ENCODE results near the gene NANOG.
"Not testable (repeated sequence)": the region's sequence is repeated elsewhere in the genome, so short reads cannot be mapped to it uniquely, and the experiment has no call there.

NANOG gene

DNA sequence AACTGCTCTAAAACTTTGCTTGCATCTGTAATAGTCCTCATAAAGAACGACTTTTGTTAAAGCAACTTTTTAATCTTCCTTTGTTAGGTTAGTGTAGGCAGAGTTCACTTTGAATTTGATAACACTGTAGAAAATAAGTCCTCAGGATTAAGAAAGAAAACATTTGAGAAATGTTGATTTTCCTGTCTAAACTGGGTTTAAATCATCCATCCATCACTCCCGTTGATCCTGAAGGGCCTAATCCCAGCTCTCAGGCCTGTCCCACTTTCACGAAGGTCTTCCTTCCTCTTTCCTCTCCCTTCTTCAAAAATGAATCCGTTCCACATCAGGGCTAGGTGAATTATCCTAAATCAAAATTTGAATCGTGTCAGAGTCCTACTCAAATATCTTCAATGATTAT, 46.6 kb downstream of the NANOG start:
- TF ChIP-seq, protein P1, sequence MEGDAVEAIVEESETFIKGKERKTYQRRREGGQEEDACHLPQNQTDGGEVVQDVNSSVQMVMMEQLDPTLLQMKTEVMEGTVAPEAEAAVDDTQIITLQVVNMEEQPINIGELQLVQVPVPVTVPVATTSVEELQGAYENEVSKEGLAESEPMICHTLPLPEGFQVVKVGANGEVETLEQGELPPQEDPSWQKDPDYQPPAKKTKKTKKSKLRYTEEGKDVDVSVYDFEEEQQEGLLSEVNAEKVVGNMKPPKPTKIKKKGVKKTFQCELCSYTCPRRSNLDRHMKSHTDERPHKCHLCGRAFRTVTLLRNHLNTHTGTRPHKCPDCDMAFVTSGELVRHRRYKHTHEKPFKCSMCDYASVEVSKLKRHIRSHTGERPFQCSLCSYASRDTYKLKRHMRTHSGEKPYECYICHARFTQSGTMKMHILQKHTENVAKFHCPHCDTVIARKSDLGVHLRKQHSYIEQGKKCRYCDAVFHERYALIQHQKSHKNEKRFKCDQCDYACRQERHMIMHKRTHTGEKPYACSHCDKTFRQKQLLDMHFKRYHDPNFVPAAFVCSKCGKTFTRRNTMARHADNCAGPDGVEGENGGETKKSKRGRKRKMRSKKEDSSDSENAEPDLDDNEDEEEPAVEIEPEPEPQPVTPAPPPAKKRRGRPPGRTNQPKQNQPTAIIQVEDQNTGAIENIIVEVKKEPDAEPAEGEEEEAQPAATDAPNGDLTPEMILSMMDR (IDR thresholded peaks at IDR 0.05; ENCODE audit: low read depth, low read length, missing control alignments) = no peak
- H3K4me3 ChIP-seq (replicated peaks; ENCODE audit: low read depth, low read length) = no peak overlapping the region
- DNase-seq (ENCODE audit: extremely low read depth, low read depth) = no peak

DNA sequence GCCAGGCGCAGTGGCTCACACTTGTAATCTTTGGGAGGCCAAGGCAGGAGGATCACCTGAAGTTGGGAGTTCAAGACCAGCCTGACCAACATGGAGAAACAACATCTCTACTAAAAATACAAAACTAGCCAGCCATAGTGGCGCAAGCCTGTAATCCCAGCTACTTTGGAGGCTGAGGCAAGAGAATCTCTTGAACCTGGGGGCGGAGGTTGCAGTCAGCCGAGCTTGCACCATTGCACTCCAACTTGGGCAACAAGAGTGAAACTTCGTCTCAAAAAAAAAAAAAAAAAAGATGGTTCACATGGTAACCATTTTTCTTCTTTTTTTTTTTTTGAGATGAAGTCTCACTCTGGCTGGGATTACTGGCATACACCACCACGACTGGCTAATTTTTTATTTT, 48.2 kb downstream of the NANOG start:
- DNase-seq (ENCODE audit: extremely low read depth, low read depth) = no peak
- no peak overlapping the region for H3K4me3 ChIP-seq (replicated peaks; ENCODE audit: low read depth, low read length)
- TF ChIP-seq, protein P1 (IDR thresholded peaks at IDR 0.05; ENCODE audit: low read depth, low read length, missing control alignments) = no peak

DNA sequence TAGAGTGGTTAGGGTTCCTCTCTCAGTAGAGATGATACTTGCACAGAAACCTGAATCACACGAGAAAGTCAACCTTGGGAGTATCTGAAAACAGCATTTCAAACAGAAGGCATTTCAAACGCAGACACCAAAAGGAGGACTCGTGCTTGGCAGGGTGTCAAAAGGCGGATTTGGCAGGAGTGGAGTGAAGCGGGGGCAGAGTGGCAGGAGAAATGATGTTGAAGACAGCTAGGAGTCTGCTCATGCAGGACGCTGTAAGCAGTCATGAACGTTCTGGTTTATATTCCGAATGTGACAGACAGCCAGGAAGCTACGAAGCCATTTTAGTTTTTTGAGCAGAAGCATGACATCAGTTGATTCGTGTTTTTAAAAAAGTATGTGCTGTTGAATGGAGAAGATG, 50.0 kb downstream of the NANOG start:
- DNase-seq (ENCODE audit: extremely low read depth, low read depth); H3K4me3 ChIP-seq (replicated peaks; ENCODE audit: low read depth, low read length): not testable (repeated sequence)

DNA sequence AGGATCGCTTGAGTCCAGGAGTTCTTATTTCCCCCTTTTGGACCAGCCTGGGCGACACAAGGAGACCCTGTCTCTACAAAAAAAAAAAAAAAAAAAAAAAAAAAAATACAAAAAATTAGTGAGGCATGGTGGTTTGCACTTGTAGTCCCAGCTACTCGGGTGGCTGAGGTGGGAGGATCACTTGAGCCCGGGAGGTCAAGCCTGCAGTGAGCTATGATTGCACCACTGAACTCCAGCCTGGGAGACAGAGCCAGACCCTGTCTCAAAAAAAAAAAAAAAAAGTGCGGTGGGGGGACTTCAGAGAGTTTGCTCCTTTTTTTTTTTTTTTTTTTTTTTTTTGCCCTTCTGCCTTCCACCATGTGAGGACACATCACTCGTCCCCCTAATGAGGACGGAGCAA, 50.6 kb downstream of the NANOG start:
- not testable (repeated sequence) for DNase-seq (ENCODE audit: extremely low read depth, low read depth); H3K4me3 ChIP-seq (replicated peaks; ENCODE audit: low read depth, low read length)

DNA sequence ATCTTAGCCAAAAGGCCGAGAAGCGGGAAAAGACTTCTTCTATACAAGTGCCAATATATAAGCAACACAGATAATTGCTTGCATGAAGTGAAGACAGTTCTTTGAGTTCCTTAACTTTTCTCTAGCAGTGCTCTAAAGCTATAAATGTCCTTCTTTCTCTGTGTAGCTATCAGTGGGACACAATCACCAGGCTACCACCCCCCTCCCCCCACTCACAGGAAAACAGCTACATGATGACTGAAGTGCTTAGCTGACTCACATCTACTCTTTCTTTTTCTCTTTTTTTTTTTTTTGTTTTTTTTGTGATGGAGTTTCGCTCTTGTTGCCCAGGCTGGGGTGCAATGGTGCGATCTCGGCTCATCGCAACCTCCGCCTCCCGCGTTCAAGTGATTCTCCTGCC, 53.2 kb downstream of the NANOG start:
- DNase-seq (ENCODE audit: extremely low read depth, low read depth) = not testable (repeated sequence)

DNA sequence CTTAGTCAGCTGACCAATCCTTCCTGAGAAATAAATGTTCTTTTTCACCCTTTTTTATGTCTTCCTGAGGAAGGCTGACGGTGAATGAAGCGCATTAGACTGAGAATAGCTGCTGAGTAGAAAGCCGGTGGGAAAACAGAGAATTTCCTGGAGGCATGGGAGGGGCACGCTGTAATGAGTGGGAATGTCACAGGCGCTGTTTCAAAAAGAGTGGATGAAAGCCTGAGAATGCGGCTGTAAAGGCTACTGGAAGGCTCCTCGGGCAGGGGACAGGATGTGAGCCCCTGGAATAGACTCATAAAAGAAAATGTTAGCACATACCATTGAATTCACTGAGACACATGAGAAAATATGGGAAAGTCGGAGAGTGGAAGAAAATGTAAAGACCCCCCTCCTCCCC, 53.9 kb downstream of the NANOG start:
- not testable (repeated sequence) for H3K4me3 ChIP-seq (replicated peaks; ENCODE audit: low read depth, low read length); DNase-seq (ENCODE audit: extremely low read depth, low read depth)

More for the DNA sequence above, 53.2 kb downstream of the NANOG start:
- not testable (repeated sequence) for H3K4me3 ChIP-seq (replicated peaks; ENCODE audit: low read depth, low read length)

DNA sequence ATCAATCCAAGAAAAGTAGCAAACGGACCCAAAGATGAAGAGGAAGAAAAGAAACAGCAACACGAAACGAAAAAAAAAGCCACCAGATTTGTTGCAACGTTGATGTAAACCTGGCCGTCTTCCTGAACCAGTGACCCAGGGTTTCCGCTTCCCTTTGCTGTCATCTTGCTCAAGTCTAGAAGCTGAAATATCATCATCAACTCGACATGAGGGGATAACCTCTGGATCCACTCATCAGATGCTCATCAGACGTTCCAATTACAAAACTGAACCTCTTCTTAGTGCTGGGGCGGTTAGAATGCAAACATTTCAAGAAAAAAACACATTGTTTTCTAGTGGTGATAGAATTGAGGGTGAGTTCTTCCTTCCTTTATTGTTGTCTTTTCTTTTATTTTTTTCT, 54.4 kb downstream of the NANOG start:
- not testable (repeated sequence) for DNase-seq (ENCODE audit: extremely low read depth, low read depth); H3K4me3 ChIP-seq (replicated peaks; ENCODE audit: low read depth, low read length)

DNA sequence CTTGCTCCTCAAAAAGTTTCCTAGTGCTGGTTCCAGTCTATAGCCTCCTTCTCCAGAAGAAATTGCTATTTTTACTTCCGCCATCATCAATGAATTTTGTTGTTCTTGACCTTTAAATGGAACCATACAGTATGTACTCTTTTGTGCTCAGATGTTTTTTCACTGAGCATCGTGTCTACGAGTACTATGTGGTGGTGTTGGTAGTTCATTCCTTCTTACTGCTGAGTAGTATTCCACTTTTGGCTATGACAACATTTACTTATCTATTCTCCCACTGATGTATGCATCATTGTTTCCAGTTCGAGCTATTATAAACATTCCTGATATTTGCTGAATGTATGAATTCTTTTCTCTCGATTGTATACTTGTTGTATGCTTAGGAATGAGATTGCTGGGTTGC, 54.9 kb downstream of the NANOG start:
- H3K4me3 ChIP-seq (replicated peaks; ENCODE audit: low read depth, low read length) = no peak overlapping the region
- TF ChIP-seq, protein P1 (IDR thresholded peaks at IDR 0.05; ENCODE audit: low read depth, low read length, missing control alignments) = no peak
- no peak for DNase-seq (ENCODE audit: extremely low read depth, low read depth)

DNA sequence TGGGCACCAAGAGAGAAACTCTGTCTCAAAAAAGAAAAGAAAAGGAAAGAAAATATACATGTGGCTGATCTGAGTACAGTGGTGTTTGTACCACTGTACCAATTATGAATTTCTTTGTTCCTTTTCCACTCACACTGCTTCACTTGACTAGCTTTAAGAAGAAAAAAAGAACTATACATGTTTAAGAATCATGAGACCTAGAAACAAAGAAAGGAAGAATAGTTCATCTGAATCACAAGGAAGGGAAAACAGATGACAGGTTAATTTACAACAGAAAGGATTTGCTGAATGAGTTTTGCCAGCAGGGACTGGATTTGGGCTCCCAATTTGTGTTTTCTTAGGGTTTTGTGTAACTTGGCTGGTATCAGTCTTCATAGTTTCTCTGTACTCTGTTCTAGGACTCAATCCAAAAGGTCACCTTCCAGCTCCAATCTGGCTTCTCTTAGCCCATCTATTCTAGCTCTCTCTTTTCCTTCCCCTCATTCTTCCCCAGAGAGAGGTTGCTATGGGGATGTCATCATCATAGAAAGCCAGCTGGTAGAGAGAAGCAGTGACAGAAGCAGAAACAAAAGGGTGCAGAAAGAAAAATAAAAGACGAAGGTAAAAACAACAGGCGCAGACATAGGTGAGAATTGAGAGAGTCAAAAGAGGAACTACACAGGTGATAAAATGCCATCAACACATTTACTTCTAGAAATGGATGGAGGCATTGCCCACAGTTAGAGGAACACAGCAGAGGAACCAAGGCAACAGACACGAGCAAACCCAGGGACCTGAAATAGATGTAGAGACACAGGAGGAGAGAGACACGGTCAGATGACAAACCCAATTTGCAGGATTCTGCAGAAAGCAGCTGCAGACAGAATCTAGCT, 58.3 kb downstream of the NANOG start:
- DNase-seq (ENCODE audit: extremely low read depth, low read depth); H3K4me3 ChIP-seq (replicated peaks; ENCODE audit: low read depth, low read length): not testable (repeated sequence)

DNA sequence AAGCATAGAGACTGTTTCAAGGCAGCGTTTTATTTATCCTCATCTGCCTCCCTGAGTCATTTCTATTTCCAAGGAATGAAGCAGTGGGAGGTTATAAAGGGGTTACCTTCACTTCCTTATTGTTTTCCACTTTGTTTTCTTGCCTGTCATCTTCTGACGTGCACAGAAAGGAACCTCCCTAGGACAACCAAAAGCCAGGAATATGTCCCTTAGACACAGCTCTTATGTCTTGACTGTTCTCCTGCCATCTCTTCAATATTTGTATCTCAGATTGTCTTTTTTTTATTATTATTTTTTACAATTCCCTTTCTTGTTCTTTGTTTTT, 58.9 kb downstream of the NANOG start:
- not testable (repeated sequence) for H3K4me3 ChIP-seq (replicated peaks; ENCODE audit: low read depth, low read length); DNase-seq (ENCODE audit: extremely low read depth, low read depth)

All from HFF-Myc (cell line).